ENCODE results near the gene THRB. TPM values are rescaled to one million over a fixed set of nuclear protein-coding genes. Genes with fewer than 3 reads are reported as not detected.

The THRB gene
- total and polyA plus RNA-seq, 7 experiments from 2014 or later, result 0.05 to 1.0 (median 0.16) TPM; not detected in 4

DNA sequence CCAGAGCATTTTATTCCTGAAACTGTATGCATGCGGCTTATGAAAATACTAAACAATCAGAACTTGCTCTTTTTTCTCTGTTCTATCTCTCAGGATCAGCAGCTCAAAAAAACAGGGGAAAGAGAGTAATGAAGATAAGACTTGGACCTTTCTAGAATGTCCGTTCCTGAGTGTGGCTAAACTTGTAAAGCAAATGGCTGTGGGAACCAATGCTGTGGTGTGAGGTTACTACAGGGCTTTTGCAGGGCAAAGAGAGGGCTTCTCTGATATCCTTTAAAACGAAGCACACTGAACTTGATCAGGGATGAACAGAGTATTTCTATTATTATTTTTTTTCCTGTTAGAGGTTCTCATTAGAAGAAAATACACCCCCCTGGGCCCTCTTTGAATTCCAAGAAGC lies 223.4 kb downstream of the THRB start:
- ChIA-PET CTCF (no interaction called here), POLR2A (interaction anchor here (0.7 kb wide), 1 partner anchor 56 kb away, joined by 3 read pairs; no protein-coding TSS in a partner anchor)
- H3K9me3 ChIP-seq (ENCODE audit: control insufficient read depth in 2 of 3, low read length in 3 of 3), result no peaks in the 10 kb centered on the region
- DNase-seq (no peak), ATAC-seq (no peak)
- Mint-ChIP-seq H3K36me3 (no peaks in the 10 kb centered on the region), H3K9me3 (no peaks in the 10 kb centered on the region), H3K27me3 (peaks cover 0 to 31% (median 7%) of the 10 kb centered on the region in 5 donors), H3K4me3 (no peak overlapping the region), H3K27ac (no peak overlapping the region), H3K4me1 (no peaks in the 10 kb centered on the region)
- no peak overlapping the region for H3K4me3 ChIP-seq (ENCODE audit: low read length)
- no peak overlapping the region for H3K27ac ChIP-seq (ENCODE audit: low read depth, low read length)
- H3K4me1 ChIP-seq (ENCODE audit: control insufficient read depth in 2 of 2, insufficient read depth in 2 of 2, low read length in 2 of 2), result no peaks in the 10 kb centered on the region
- intact Hi-C loops (cut with micrococcal nuclease), result no loop called here
- no peaks in the 10 kb centered on the region for H3K27me3 ChIP-seq (ENCODE audit: control insufficient read depth in 2 of 2, insufficient read depth in 2 of 2, low read length in 2 of 2)
- no peaks in the 10 kb centered on the region for H3K36me3 ChIP-seq (ENCODE audit: control insufficient read depth in 2 of 3, insufficient read depth in 3 of 3, low read length in 3 of 3)

- DNase-seq (no peak), ATAC-seq (no peak)
- no peak overlapping the region for H3K27ac Mint-ChIP-seq
- no peaks in the 10 kb centered on the region for H3K36me3 Mint-ChIP-seq
- Histone ChIP-seq H3K27ac (ENCODE audit: low read depth, low read length) (no peak overlapping the region), H3K27me3 (ENCODE audit: control insufficient read depth in 2 of 2, insufficient read depth in 2 of 2, low read length in 2 of 2) (no peaks in the 10 kb centered on the region), H3K4me3 (ENCODE audit: low read length) (no peak overlapping the region), H3K4me1 (ENCODE audit: control insufficient read depth in 2 of 2, insufficient read depth in 2 of 2, low read length in 2 of 2) (no peaks in the 10 kb centered on the region), H3K9me3 (ENCODE audit: control insufficient read depth in 2 of 3, low read length in 3 of 3) (no peaks in the 10 kb centered on the region), H3K36me3 (ENCODE audit: control insufficient read depth in 2 of 3, insufficient read depth in 3 of 3, low read length in 3 of 3) (no peaks in the 10 kb centered on the region)
- H3K9me3 Mint-ChIP-seq, result no peaks in the 10 kb centered on the region
- CTCF ChIA-PET, result no interaction called here
- intact Hi-C loops (cut with micrococcal nuclease), result no loop called here
- peaks cover 0 to 31% (median 8%) of the 10 kb centered on the region in 5 donors for H3K27me3 Mint-ChIP-seq
- no peaks in the 10 kb centered on the region for H3K4me1 Mint-ChIP-seq
- POLR2A ChIA-PET, result no interaction called here
- H3K4me3 Mint-ChIP-seq, result no peak overlapping the region
Observed at GRCh38 chr3:24270744-24271143, 223.9 kb downstream of the THRB start.

GRCh38 chr3:24270204-24270691 lies 224.4 kb downstream of the THRB start:
- no peak overlapping the region for H3K27ac ChIP-seq (ENCODE audit: low read depth, low read length)
- intact Hi-C loops (cut with micrococcal nuclease), result no loop called here
- no peaks in the 10 kb centered on the region for H3K27me3 ChIP-seq (ENCODE audit: control insufficient read depth in 2 of 2, insufficient read depth in 2 of 2, low read length in 2 of 2)
- H3K4me3 Mint-ChIP-seq, result no peak overlapping the region
- no peak overlapping the region for H3K27ac Mint-ChIP-seq
- H3K9me3 Mint-ChIP-seq, result no peaks in the 10 kb centered on the region
- H3K4me1 ChIP-seq (ENCODE audit: control insufficient read depth in 2 of 2, insufficient read depth in 2 of 2, low read length in 2 of 2), result no peaks in the 10 kb centered on the region
- ChIA-PET CTCF (no interaction called here), POLR2A (no interaction called here)
- no peak overlapping the region for H3K4me3 ChIP-seq (ENCODE audit: low read length)
- H3K27me3 Mint-ChIP-seq, result peaks cover 0 to 26% (median 8%) of the 10 kb centered on the region in 5 donors
- no peaks in the 10 kb centered on the region for H3K4me1 Mint-ChIP-seq
- no peaks in the 10 kb centered on the region for H3K36me3 Mint-ChIP-seq
- H3K36me3 ChIP-seq (ENCODE audit: control insufficient read depth in 2 of 3, insufficient read depth in 3 of 3, low read length in 3 of 3), result no peaks in the 10 kb centered on the region
- ATAC-seq (no peak), DNase-seq (no peak)
- no peaks in the 10 kb centered on the region for H3K9me3 ChIP-seq (ENCODE audit: control insufficient read depth in 2 of 3, low read length in 3 of 3)

DNA sequence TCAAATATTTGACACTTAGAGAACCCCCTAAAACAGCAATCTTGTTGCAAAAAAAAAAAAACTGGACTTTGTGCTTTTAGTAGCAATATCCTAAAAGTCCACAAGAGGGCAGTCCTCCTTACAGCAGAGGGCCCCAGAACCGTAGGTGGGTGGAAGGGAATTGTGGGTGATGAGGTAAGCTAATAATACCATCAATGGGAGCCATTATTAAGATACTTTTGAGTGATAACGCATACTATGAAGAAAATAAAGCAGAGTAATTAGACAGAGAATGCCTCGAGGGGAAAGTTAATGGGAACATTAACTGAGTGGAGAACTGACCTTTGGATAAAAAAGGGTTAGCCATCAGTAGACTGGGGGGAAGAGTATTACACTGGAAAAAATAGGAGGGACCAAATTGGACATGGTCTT lies 229.9 kb downstream of the THRB start:
- intact Hi-C loops (cut with micrococcal nuclease), result loop anchor here in 1 of 2 donors (2.0 kb wide), 1 partner anchor 416 kb away; no protein-coding TSS in a partner anchor
- Histone ChIP-seq H3K27ac (ENCODE audit: low read depth, low read length) (no peak overlapping the region), H3K9me3 (ENCODE audit: control insufficient read depth in 2 of 3, low read length in 3 of 3) (no peaks in the 10 kb centered on the region), H3K4me1 (ENCODE audit: control insufficient read depth in 2 of 2, insufficient read depth in 2 of 2, low read length in 2 of 2) (no peaks in the 10 kb centered on the region), H3K4me3 (ENCODE audit: low read length) (no peak overlapping the region), H3K36me3 (ENCODE audit: control insufficient read depth in 2 of 3, insufficient read depth in 3 of 3, low read length in 3 of 3) (no peaks in the 10 kb centered on the region), H3K27me3 (ENCODE audit: control insufficient read depth in 2 of 2, insufficient read depth in 2 of 2, low read length in 2 of 2) (no peaks in the 10 kb centered on the region)
- peaks cover 0 to 4% (median 0%) of the 10 kb centered on the region in 11 donors for H3K9me3 Mint-ChIP-seq
- no peaks in the 10 kb centered on the region for H3K36me3 Mint-ChIP-seq
- peaks cover 3 to 18% (median 12%) of the 10 kb centered on the region in 5 donors for H3K27me3 Mint-ChIP-seq
- ATAC-seq (no peak), DNase-seq (no peak)
- ChIA-PET POLR2A (no interaction called here), CTCF (no interaction called here)
- H3K4me1 Mint-ChIP-seq, result no peaks in the 10 kb centered on the region
- no peak overlapping the region for H3K27ac Mint-ChIP-seq
- no peak overlapping the region for H3K4me3 Mint-ChIP-seq

- ChIA-PET POLR2A (no interaction called here), CTCF (no interaction called here)
- DNase-seq (no peak), ATAC-seq (no peak)
- Mint-ChIP-seq H3K27ac (no peak overlapping the region), H3K9me3 (peaks cover 0 to 4% (median 0%) of the 10 kb centered on the region in 11 donors), H3K27me3 (peaks cover 3 to 18% (median 12%) of the 10 kb centered on the region in 5 donors), H3K4me1 (no peaks in the 10 kb centered on the region), H3K4me3 (no peak overlapping the region), H3K36me3 (no peaks in the 10 kb centered on the region)
- Histone ChIP-seq H3K27me3 (ENCODE audit: control insufficient read depth in 2 of 2, insufficient read depth in 2 of 2, low read length in 2 of 2) (no peaks in the 10 kb centered on the region), H3K9me3 (ENCODE audit: control insufficient read depth in 2 of 3, low read length in 3 of 3) (no peaks in the 10 kb centered on the region), H3K27ac (ENCODE audit: low read depth, low read length) (no peak overlapping the region), H3K4me3 (ENCODE audit: low read length) (no peak overlapping the region), H3K36me3 (ENCODE audit: control insufficient read depth in 2 of 3, insufficient read depth in 3 of 3, low read length in 3 of 3) (no peaks in the 10 kb centered on the region), H3K4me1 (ENCODE audit: control insufficient read depth in 2 of 2, insufficient read depth in 2 of 2, low read length in 2 of 2) (no peaks in the 10 kb centered on the region)
- intact Hi-C loops (cut with micrococcal nuclease), result loop anchor here in 1 of 2 donors (2.0 kb wide), 1 partner anchor 417 kb away; no protein-coding TSS in a partner anchor
Observed at GRCh38 chr3:24264011-24264410, 230.6 kb downstream of the THRB start.

DNA sequence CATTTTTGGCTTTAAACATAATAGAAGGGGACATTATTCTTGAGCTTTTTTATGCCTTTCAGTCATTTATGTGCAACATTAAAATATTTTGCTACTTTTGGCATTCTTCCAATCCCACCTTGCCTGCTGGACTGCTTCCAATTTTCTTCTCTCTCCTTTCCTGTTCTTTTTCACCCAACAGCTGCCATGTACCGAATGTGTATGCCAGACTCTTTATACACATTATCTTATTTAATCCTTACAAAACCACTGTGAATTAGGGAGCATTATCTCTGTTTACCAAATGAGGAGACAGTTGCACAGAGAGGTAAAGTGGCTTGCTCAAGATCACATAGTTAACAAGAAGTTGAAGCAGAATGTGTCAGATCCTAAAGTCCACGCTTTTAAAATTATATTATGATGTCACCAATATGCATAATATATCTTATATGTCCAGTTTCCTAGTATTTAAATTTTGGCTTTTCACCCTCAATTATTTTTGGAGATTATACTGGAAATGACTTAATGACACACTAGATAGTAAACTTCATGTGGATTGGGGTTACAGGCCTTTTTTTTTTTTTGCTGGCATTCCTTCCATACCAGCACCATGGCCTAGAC lies 231.5 kb downstream of the THRB start:
- H3K27ac Mint-ChIP-seq, result no peak overlapping the region
- ChIA-PET POLR2A (no interaction called here), CTCF (no interaction called here)
- Histone ChIP-seq H3K4me1 (ENCODE audit: control insufficient read depth in 2 of 2, insufficient read depth in 2 of 2, low read length in 2 of 2) (no peaks in the 10 kb centered on the region), H3K27ac (ENCODE audit: low read depth, low read length) (no peak overlapping the region), H3K27me3 (ENCODE audit: control insufficient read depth in 2 of 2, insufficient read depth in 2 of 2, low read length in 2 of 2) (no peaks in the 10 kb centered on the region), H3K4me3 (ENCODE audit: low read length) (no peak overlapping the region), H3K36me3 (ENCODE audit: control insufficient read depth in 2 of 3, insufficient read depth in 3 of 3, low read length in 3 of 3) (no peaks in the 10 kb centered on the region), H3K9me3 (ENCODE audit: control insufficient read depth in 2 of 3, low read length in 3 of 3) (no peaks in the 10 kb centered on the region)
- intact Hi-C loops (cut with micrococcal nuclease), result no loop called here
- H3K27me3 Mint-ChIP-seq, result peaks cover 3 to 18% (median 12%) of the 10 kb centered on the region in 5 donors
- H3K4me3 Mint-ChIP-seq, result no peak overlapping the region
- DNase-seq, result no peak
- H3K36me3 Mint-ChIP-seq, result no peaks in the 10 kb centered on the region
- H3K4me1 Mint-ChIP-seq, result no peaks in the 10 kb centered on the region
- peaks cover 0 to 4% (median 0%) of the 10 kb centered on the region in 11 donors for H3K9me3 Mint-ChIP-seq
- no peak for ATAC-seq

DNA sequence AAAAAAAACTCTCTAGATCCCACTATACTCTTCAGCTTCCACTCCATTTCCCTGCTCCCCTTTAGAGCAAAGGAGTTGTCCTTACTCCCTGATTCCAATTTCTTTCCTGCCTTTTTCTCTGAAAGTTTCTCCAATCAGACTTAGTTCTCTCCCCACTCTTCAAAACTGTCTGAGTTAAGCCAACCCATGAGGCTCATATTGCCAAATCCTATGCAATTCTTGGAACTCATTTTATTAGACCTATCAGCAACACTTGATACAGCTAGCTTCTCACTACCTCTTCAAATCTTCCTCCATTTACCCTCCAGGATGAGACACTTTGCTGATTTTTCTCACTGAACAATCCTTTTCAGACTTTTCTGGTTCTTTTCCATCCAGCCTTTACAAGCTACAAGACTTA lies 233.1 kb downstream of the THRB start:
- H3K9me3 Mint-ChIP-seq, result peaks cover 0 to 4% (median 0%) of the 10 kb centered on the region in 11 donors
- H3K27me3 Mint-ChIP-seq, result peaks cover 3 to 14% (median 10%) of the 10 kb centered on the region in 5 donors
- ChIA-PET CTCF (no interaction called here), POLR2A (no interaction called here)
- no peak overlapping the region for H3K4me3 Mint-ChIP-seq
- H3K4me1 Mint-ChIP-seq, result no peaks in the 10 kb centered on the region
- Histone ChIP-seq H3K4me3 (ENCODE audit: low read length) (no peak overlapping the region), H3K36me3 (ENCODE audit: control insufficient read depth in 2 of 3, insufficient read depth in 3 of 3, low read length in 3 of 3) (no peaks in the 10 kb centered on the region), H3K27ac (ENCODE audit: low read depth, low read length) (no peak overlapping the region), H3K27me3 (ENCODE audit: control insufficient read depth in 2 of 2, insufficient read depth in 2 of 2, low read length in 2 of 2) (no peaks in the 10 kb centered on the region), H3K4me1 (ENCODE audit: control insufficient read depth in 2 of 2, insufficient read depth in 2 of 2, low read length in 2 of 2) (no peaks in the 10 kb centered on the region), H3K9me3 (ENCODE audit: control insufficient read depth in 2 of 3, low read length in 3 of 3) (no peaks in the 10 kb centered on the region)
- no peaks in the 10 kb centered on the region for H3K36me3 Mint-ChIP-seq
- ATAC-seq (no peak), DNase-seq (no peak)
- no peak overlapping the region for H3K27ac Mint-ChIP-seq
- intact Hi-C loops (cut with micrococcal nuclease), result no loop called here

Data from naive thymus-derived CD4-positive, alpha-beta T cell (primary cell).